A549 (cell line): ENCODE results near the gene CDH16. TPM values are rescaled to one million over a fixed set of nuclear protein-coding genes. Genes with fewer than 3 reads are reported as not detected.

Experiments
- ATAC-seq, 2 experiments: fragments of 200-7000 bp in 1 of 2; fragments of >200 bp in 1 of 2; cut with Nextera tagmentation in 1 of 2; cut with Tn5 transposase in 1 of 2; 3 replicates each; pipeline versions ENCODE4 v1.8.0 to v1.9.1; 2018 to 2020; ENCODE audit warnings: mild to moderate bottlenecking in 1 of 2, moderate library complexity in 1 of 2
- CTCF ChIA-PET: fragments of 300-600 bp; sonication (Branson Sonifier 250); formaldehyde crosslinking; extraction: SDS; loops from one replicate; lab custom pipeline; 2021; ENCODE audit warnings: antibody characterized with exemption, inconsistent platforms; lab: Yijun Ruan, JAX
- POLR2A ChIA-PET: fragments of 350-600 bp; formaldehyde crosslinking; extraction: SDS; loops from one replicate; lab custom pipeline; 2021; ENCODE audit warnings: antibody characterized with exemption, inconsistent platforms; lab: Yijun Ruan, JAX
- DNase-seq, 2 experiments: peaks; one replicate each; pipeline versions ENCODE4 v3.0.0 to v3.0.0-alpha.2; 2011 to 2016; ENCODE audit warnings: low read depth in 1 of 2, low spot score in 1 of 2
- FAIRE-seq: peaks from 2 replicates; lab custom pipeline; 2011; peaks lifted over from hg19 to GRCh38; lab: Jason Lieb, UNC
- H3K27ac ChIP-seq, 2 experiments: fragments of >200 bp; sonication (Bioruptor Twin); formaldehyde crosslinking; 3 replicates each; pipeline ENCODE4 v1.5.1; 2016 to 2017
- H3K4me1 ChIP-seq: fragments of >200 bp; sonication (Bioruptor Twin); formaldehyde crosslinking; 3 replicates; pipeline ENCODE4 v1.6.1; 2016
- H3K4me2 ChIP-seq: fragments of >200 bp; sonication (Bioruptor Twin); formaldehyde crosslinking; 3 replicates; pipeline ENCODE4 v1.6.1; 2016
- H3K4me3 ChIP-seq: fragments of >200 bp; sonication (Bioruptor Twin); formaldehyde crosslinking; 3 replicates; pipeline ENCODE4 v1.5.1; 2016
- H3K9me3 ChIP-seq: fragments of >200 bp; sonication (Bioruptor Twin); formaldehyde crosslinking; 3 replicates; pipeline ENCODE4 v1.6.1; 2016
- CBX2 ChIP-seq: fragments of 200-600 bp; sonication (generic); IDR thresholded peaks from 2 replicates; pipeline ENCODE4 v1.6.1; 2016; ENCODE audit warnings: low read depth, mild to moderate bottlenecking, borderline replicate concordance
- CEBPB ChIP-seq, 2 experiments: fragments of >200 bp in 1 of 2; sonication (Bioruptor Twin) in 1 of 2; formaldehyde crosslinking in 1 of 2; IDR thresholded peaks; 2 replicates each; pipeline ENCODE4 v1.6.1; 2012 to 2016
- CHD4 ChIP-seq: fragments of 200-600 bp; sonication (generic); IDR thresholded peaks from 2 replicates; pipeline ENCODE4 v1.6.1; 2016; ENCODE audit warnings: antibody characterized with exemption, mild to moderate bottlenecking, borderline replicate concordance
- EHF ChIP-seq: fragments of 250-450 bp; sonication (Bioruptor Pico); IDR thresholded peaks from 2 replicates; pipeline ENCODE4 v1.5.0; 2020; ENCODE audit warnings: mild to moderate bottlenecking
- EHMT2 ChIP-seq: fragments of 200-600 bp; sonication (generic); IDR thresholded peaks from 2 replicates; pipeline ENCODE4 v1.6.1; 2016; ENCODE audit warnings: antibody characterized with exemption, low read depth, mild to moderate bottlenecking, moderate library complexity
- EP300 ChIP-seq, 2 experiments: fragments of >200 bp; sonication (Bioruptor Twin); formaldehyde crosslinking; IDR thresholded peaks; 2 replicates in 1 of 2; 3 replicates in 1 of 2; pipeline ENCODE4 v1.6.1; 2016 to 2017
- ESRRA ChIP-seq: fragments of 150-350 bp; IDR thresholded peaks from 2 replicates; pipeline ENCODE4 v1.6.1; 2014; ENCODE audit warnings: mild to moderate bottlenecking, low read length, borderline replicate concordance
- FOXS1 ChIP-seq: fragments of 250-450 bp; sonication (Bioruptor Pico); IDR thresholded peaks from 2 replicates; pipeline ENCODE4 v1.5.0; 2020; ENCODE audit warnings: mild to moderate bottlenecking, moderate library complexity
- JUN ChIP-seq, 2 experiments: fragments of >200 bp; sonication (Bioruptor Twin); formaldehyde crosslinking; IDR thresholded peaks; 2 replicates in 1 of 2; 3 replicates in 1 of 2; pipeline ENCODE4 v1.6.1; 2016 to 2017
- MAZ ChIP-seq: fragments of 150-350 bp; IDR thresholded peaks from 2 replicates; pipeline ENCODE4 v1.6.1; 2014; ENCODE audit warnings: antibody characterized with exemption, low read depth, low read length, borderline replicate concordance
- MYC ChIP-seq: IDR thresholded peaks from 2 replicates; pipeline ENCODE4 v1.6.1; 2012; ENCODE audit warnings: mild to moderate bottlenecking, inconsistent platforms, low read length, improper control_type of control experiment, borderline replicate concordance
- NPAS2 ChIP-seq: fragments of 250-450 bp; sonication (Bioruptor Pico); IDR thresholded peaks from 2 replicates; pipeline ENCODE4 v1.8.0; 2022; ENCODE audit warnings: mild to moderate bottlenecking, moderate library complexity, borderline replicate concordance
- POLR2AphosphoS2 ChIP-seq: conservative IDR thresholded peaks from 2 replicates; pipeline ENCODE4 v1.6.1; 2012; ENCODE audit warnings: low read length, improper control_type of control experiment, inconsistent platforms
- REST ChIP-seq: fragments of 200-600 bp; sonication (generic); IDR thresholded peaks from 2 replicates; pipeline ENCODE4 v1.6.1; 2016; ENCODE audit warnings: antibody characterized with exemption, mild to moderate bottlenecking, moderate library complexity
- RNF2 ChIP-seq: fragments of 200-600 bp; sonication (generic); IDR thresholded peaks from 2 replicates; pipeline ENCODE4 v1.6.1; 2016; ENCODE audit warnings: low read depth, mild to moderate bottlenecking, antibody characterized with exemption, moderate library complexity, borderline replicate concordance
- ZFP36 ChIP-seq: fragments of 450-650 bp; IDR thresholded peaks from 2 replicates; pipeline ENCODE4 v1.6.1; 2014; ENCODE audit warnings: borderline replicate concordance; ENCODE audit not compliant: partially characterized antibody
- ZSCAN20 ChIP-seq: fragments of 250-450 bp; sonication (Bioruptor Pico); IDR thresholded peaks from 2 replicates; pipeline ENCODE4 v1.8.0; 2022; ENCODE audit warnings: mild to moderate bottlenecking, moderate library complexity
- WGBS: methylation state at CpG from one replicate; pipeline ENCODE4 v1.1.6; 2017; ENCODE audit errors: missing lambda C conversion rate; 5-methylcytosine and 5-hydroxymethylcytosine counted together
- polyA plus RNA-seq, 4 experiments: library from polyadenylated mRNA; depleted of rRNA in 3 of 4; stranded (reverse); fragments of >200 nt; fragmentation: RNase III in 1 of 4; extraction: RNeasy Plus Mini Kit Qiagen cat#74134 plus additional on column Dnase treatment in 1 of 4; gene quantifications; 2 replicates in 3 of 4; 3 replicates in 1 of 4; pipeline ENCODE4 v1.2.3, GENCODE V29; 2011 to 2017
- TF ChIP-seq, protein P1 (sequence below): IDR thresholded peaks from 2 replicates; pipeline ENCODE4 v1.6.1; 2012
- TF ChIP-seq, protein P2 (sequence below): fragments of 250-450 bp; sonication (Bioruptor Pico); IDR thresholded peaks from 2 replicates; pipeline ENCODE4 v1.5.0; 2021; ENCODE audit warnings: mild to moderate bottlenecking, moderate library complexity, borderline replicate concordance
- TF ChIP-seq, protein P3 (sequence below): IDR thresholded peaks from 2 replicates; pipeline ENCODE4 v1.6.1; 2012

CDH16 gene
- polyA plus RNA-seq, 2 of the 4 experiments (the other 2 are of a cell fraction): 0.18 to 0.25 TPM

GRCh38 chr16:66921729-66922450 lies 3.2 kb upstream of the CDH16 start:
- no peak for ATAC-seq
- 82% methylated on average over 40 of the region's 42 CpGs for WGBS
- DNase-seq: no peak
- no peak overlapping the region for H3K4me2 ChIP-seq
- FAIRE-seq: no peak
- H3K9me3 ChIP-seq: no peaks in the 10 kb centered on the region
- TF ChIP-seq EHMT2 (no peak), NPAS2 (no peak), CEBPB (IDR thresholded peaks at IDR 0.05) (no peak), CHD4 (no peak), POLR2AphosphoS2 (no peak), ZFP36 (no peak), ESRRA (no peak), FOXS1 (CRISPR knock-in tag) (no peak), EP300 (IDR thresholded peaks at IDR 0.05) (no peak), ZSCAN20 (CRISPR knock-in tag) (no peak), MAZ (no peak), MYC (no peak), REST (no peak), JUN (IDR thresholded peaks at IDR 0.05) (no peak)
- TF ChIP-seq, protein P1, sequence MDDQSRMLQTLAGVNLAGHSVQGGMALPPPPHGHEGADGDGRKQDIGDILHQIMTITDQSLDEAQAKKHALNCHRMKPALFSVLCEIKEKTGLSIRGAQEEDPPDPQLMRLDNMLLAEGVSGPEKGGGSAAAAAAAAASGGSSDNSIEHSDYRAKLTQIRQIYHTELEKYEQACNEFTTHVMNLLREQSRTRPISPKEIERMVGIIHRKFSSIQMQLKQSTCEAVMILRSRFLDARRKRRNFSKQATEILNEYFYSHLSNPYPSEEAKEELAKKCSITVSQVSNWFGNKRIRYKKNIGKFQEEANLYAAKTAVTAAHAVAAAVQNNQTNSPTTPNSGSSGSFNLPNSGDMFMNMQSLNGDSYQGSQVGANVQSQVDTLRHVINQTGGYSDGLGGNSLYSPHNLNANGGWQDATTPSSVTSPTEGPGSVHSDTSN: no peak
- TF ChIP-seq, protein P2, sequence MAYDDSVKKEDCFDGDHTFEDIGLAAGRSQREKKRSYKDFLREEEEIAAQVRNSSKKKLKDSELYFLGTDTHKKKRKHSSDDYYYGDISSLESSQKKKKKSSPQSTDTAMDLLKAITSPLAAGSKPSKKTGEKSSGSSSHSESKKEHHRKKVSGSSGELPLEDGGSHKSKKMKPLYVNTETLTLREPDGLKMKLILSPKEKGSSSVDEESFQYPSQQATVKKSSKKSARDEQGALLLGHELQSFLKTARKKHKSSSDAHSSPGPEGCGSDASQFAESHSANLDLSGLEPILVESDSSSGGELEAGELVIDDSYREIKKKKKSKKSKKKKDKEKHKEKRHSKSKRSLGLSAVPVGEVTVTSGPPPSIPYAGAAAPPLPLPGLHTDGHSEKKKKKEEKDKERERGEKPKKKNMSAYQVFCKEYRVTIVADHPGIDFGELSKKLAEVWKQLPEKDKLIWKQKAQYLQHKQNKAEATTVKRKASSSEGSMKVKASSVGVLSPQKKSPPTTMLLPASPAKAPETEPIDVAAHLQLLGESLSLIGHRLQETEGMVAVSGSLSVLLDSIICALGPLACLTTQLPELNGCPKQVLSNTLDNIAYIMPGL (CRISPR knock-in tag): no peak
- H3K4me3 ChIP-seq: no peak overlapping the region
- no peak overlapping the region; a peak in 1 of 6 replicates for H3K27ac ChIP-seq
- CTCF ChIA-PET: interaction anchor here (1.0 to 29.9 kb wide), 4 partner anchors 9 to 54 kb away, joined by 3 to 837 read pairs (median 4); partner anchors contain the start of genes CDH16 and PDP2
- peaks cover 15% of the 10 kb centered on the region; the same call in 2 of the 3 replicates for H3K4me1 ChIP-seq
- POLR2A ChIA-PET: no interaction called here

DNA sequence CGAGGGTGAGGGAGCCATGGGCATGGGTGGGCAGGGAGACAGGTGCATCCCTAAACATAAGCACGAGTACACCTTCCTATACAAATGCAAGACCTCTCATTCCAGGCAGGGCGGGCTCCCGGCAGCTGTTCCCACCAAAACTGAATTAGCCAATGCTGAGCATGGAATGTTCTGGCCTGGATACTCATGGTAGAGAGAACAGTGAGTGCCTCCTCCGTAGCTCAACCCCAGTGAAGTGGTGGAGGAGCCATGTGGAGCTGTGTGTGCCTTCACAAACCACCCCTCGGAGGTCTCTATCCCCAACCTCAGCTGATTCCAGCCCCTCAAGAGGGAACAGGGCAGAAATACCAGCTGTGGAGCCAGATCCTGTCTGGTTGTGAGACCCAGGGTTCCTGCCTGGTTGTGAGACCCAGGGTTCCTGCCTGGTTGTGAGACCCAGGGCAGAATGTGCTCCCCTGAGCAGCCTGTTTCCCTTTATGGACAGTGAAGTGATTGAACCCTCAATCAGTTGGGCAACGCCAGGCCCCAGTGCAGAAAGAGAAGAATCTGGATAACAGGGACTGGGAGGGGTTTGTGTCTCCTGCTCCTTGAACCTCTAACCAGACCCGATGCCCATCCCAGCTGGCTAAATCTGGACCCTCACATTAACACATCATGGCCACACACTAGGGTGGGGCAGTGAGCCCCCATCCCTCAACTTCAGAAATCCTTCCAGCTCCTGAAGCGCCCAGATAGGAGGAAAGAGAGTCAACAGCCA lies 2.4 kb upstream of the CDH16 start:
- TF ChIP-seq MAZ: no peak
- no peak for TF ChIP-seq CBX2
- TF ChIP-seq EHF (CRISPR knock-in tag): no peak
- TF ChIP-seq NPAS2: no peak
- no peak for TF ChIP-seq RNF2
- TF ChIP-seq, protein P3, sequence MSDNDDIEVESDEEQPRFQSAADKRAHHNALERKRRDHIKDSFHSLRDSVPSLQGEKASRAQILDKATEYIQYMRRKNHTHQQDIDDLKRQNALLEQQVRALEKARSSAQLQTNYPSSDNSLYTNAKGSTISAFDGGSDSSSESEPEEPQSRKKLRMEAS: no peak
- H3K9me3 ChIP-seq: no peaks in the 10 kb centered on the region
- FAIRE-seq (no peak), ATAC-seq (no peak), DNase-seq (no peak)
- ChIA-PET CTCF (interaction anchor here (1.0 to 29.9 kb wide), 3 partner anchors 10 to 33 kb away, joined by 3 to 837 read pairs (median 7); partner anchors contain the start of genes CDH16 and PDP2), POLR2A (no interaction called here)
- H3K27ac ChIP-seq: no peak overlapping the region; a peak in 1 of 6 replicates
- H3K4me2 ChIP-seq: no peak overlapping the region
- 62% methylated on average over 7 of the region's 9 CpGs for WGBS
- H3K4me3 ChIP-seq: no peak overlapping the region
- H3K4me1 ChIP-seq: peaks cover 10% of the 10 kb centered on the region; the same call in 1 of the 3 replicates
